GM21390 (cell line): Measurements from ENCODE around the gene ZNF232.
"Not testable (repeated sequence)": the region's sequence is repeated elsewhere in the genome, so short reads cannot be mapped to it uniquely, and the experiment has no call there.

Experiments used
- ATAC-seq: cut with Tn5 transposase; IDR thresholded peaks from one replicate; pipeline ENCODE4 v1.9.1; 2021; ENCODE audit not compliant: unreplicated experiment

Gene ZNF232

GRCh38 chr17:5130261-5130660 is 18.6 kb upstream of the ZNF232 start:
- not testable (repeated sequence) for ATAC-seq

DNA sequence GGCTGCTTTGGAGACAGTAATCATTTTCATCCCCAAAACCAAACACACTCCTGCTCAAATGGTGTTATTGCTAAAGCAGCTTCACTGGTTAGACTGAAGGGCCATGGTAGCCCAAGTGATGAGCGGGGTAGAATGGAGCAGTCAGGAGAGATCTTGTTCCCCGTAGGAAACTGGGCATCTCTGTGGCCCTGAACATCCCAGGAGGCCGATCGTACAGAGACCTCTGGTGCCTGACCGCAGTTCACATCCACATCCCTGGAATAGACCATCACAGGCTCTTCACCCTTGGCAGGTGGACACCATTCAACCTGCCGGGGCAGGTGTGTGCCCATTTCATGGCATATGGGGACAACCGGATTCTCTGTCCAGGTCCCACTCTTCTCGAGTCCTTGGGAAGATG is 18.1 kb upstream of the ZNF232 start:
- ATAC-seq: not testable (repeated sequence)

- ATAC-seq: no peak
Measured at GRCh38 chr17:5128905-5129535, 17.3 kb upstream of the ZNF232 start.

DNA sequence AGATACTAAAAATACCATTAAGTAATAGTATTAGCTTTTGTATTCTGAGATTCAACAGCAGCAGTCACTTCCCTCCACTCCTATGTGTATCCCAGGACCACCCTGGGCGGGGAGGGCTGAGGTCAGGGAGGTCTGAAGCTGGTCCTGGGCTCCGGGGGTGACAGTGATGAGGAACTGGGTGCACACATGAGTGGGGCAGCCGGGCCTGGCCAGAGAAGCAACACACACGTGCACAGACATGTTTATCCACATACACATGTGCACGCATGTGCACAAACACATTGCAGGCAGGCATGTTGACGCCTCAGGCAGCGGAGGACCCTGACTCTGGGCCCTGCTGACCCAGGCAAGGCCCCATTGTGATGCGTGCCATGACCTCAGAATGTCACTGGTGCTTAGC is 16.7 kb upstream of the ZNF232 start:
- ATAC-seq: not testable (repeated sequence)

- ATAC-seq: no peak
Measured at GRCh38 chr17:5127910-5128309, 16.2 kb upstream of the ZNF232 start.

DNA sequence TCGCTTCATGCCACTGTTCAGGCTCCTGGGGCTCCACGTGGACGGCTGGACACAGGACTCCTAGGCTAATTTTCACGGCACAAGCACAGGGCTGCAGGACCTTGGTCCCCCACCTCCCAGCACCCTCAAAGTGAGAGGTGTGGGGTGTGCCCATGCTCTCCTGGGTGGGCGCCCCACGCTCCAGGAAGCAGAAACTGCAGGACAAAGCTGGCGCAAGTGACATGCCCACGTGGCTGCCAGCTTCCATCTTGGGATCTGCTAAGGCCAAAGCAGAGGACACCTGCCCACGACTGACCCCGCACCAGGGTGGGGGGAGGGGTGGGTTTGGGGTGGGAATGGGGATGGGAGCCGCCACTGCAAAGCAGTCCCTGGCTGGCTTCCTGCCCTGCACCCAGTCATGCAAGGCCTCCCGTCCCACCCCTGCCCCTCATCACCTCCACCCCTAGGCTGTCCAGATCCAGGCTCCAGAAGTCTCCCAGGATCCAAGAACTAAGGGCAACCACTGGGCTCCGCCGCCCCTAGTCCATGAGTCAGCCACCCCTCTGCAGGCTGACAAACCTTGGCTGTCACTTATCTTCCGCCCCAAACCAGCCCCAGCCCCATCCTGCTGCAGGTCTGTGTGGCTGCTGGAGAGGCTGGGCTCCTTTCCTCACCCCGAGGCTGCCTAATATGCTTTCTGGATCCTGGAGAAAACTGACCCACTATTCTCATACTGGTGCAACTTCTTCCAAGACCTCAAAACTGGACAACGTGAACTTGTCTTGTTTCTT is 15.2 kb upstream of the ZNF232 start:
- no peak for ATAC-seq

GRCh38 chr17:5124896-5125295 is 13.2 kb upstream of the ZNF232 start:
- ATAC-seq: not testable (repeated sequence)

- not testable (repeated sequence) for ATAC-seq
Measured at GRCh38 chr17:5124125-5124760, 12.6 kb upstream of the ZNF232 start.

GRCh38 chr17:5123343-5124124 is 11.9 kb upstream of the ZNF232 start:
- ATAC-seq: no peak

DNA sequence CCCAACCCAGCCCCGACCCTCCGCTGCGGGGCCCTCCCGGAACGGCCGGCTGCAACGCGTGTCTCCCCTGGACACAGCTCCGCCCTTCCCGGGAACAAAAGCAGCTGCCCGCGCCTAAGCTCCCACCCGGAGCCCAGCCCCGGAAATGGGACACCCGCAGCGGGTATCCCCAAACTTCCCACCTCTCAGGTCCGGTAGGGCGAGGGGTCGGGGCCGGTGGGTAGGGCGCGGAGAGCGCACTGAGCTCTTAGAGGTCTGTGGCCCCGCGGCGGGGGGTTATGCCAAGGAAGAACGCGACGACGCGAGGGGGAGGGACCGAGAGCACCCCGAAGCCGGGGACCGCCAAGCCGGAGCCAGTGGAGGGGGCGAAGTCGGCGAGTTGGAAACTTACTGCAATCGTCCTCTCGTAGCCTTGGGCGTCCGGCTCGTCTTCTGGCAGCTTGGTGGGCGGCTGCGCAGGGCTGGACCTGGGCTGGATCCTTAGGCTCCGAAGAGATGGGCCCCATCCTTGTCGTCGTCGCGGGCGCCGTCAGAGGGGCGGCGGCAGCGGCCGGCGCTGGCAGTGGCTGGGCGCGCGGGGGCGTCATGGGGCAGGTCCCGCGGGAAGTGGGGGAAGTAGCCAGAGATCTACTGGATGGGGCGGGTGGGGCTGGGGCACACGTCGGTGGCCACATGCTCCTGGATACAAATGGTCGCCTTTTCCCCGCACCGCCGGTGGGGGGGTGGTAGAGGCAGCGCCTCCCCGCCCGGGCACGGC is 11.1 kb upstream of the ZNF232 start:
- no peak for ATAC-seq

DNA sequence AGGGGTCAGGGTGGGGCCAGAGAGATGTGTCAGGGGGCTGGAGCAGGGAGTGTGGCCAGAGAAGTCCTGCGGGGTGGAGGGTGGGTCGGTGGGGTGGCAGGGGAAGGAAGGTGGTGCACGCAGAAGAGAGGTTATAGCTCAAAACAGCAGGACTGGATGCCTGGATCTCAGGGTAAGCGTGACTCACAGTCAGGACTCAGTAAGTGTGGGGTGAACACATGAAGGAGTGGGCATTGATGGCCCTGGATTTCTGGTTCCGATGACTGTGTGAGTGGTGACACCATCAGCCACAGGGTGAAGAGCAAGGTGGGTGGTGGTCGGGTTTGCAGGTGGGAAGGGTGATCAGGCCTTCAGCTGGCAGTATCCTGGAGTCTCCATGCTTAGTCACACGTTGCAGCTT is 10.4 kb upstream of the ZNF232 start:
- not testable (repeated sequence) for ATAC-seq

DNA sequence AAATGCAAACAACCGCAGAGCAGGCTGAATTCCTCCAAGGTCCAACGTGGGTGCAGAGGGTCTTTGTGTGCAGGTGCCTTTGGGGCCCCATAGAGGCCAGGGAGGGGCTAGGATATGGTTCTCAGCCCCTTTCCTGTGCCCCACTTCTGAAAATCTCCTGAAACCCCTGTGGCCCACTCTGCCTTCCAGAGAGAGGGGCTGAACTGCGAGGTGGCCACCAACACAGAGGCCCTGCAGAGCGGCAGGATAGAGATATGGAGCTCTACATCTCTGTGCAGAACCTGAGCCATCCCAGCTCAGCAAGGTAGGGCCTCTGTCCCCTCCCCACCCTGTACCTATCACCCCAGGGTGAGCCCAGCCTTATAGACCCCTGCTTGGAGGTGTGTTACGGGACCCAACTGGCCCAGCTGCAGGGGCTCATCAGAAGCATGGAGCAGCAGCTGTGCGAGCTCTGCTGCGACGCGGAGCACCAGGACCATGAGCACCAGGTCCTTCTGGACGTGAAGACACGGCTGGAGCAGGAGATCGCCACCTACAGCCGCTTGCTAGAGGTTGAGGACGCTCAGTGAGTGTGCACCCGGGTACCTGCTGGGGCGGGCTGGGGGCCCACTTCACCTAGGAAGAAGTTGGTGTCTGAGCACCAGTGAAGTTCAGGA is 9.6 kb upstream of the ZNF232 start:
- no peak for ATAC-seq

DNA sequence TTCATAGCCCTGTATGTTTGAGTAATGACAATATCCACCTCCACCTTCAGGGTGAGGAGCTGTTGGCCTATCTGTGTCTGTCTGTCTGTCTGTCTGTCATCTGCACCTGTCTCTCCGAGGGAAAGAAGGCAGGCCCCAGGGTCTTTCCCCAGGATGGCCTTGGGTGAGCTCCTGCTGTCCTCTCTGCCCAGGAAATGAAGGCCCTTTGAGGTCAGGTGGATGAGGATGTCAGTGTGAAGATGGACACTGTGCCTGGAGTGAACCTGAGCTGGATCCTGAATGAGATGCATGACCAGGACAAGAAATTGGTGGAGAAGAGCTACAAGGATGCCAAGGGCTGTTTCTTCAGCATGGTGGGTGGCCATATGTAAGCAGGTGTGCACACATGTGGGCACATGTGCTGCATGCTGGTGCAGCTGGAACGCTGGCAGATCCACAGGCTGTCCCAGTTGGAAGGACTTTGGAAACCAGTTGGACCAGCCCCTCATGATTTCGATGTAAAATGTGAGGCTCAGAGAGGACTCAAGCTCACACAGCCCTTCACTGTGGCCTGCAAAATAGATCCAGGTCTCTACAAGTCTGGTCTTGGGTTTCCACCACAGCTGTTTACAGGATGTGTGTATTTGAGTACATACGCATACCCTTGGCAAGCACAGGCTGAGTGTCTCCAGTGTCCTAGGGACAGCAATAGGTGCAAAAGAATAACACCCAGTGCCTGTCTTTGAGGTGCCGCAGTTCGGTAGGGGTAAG is 8.9 kb upstream of the ZNF232 start:
- ATAC-seq: not testable (repeated sequence)

DNA sequence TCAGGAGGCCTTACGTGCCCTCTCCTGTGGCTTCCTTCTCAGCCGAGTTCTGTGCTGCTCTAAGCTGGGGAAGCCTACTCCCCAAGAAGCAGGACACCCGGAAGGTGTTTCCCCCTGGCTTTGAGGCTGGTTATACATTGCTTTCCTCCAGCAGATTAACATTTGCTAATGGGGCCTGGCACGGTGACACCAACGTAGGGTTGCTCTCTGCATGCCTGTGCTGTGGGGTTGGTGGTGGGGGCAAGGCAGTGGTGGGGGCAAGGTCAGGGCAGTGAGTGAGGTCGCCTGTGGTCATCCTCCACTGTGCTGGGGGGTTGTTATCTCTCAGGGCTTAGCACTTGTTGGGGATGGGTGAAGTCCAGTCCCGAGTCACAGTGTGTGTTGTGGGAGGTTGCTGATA is 8.4 kb upstream of the ZNF232 start:
- ATAC-seq: no peak

- ATAC-seq: no peak
Measured at GRCh38 chr17:5118219-5118618, 6.5 kb upstream of the ZNF232 start.

GRCh38 chr17:5115673-5116651 is 4.3 kb upstream of the ZNF232 start, which contains the start of gene USP6:
Gene USP6, plus strand, starts transcription at chr17:5116032. Its CDS starts 14,336 bp downstream, at chr17:5130368.
- ATAC-seq: no peak

GRCh38 chr17:5110816-5111215 is 862 bp downstream of the ZNF232 start:
- no peak for ATAC-seq

DNA sequence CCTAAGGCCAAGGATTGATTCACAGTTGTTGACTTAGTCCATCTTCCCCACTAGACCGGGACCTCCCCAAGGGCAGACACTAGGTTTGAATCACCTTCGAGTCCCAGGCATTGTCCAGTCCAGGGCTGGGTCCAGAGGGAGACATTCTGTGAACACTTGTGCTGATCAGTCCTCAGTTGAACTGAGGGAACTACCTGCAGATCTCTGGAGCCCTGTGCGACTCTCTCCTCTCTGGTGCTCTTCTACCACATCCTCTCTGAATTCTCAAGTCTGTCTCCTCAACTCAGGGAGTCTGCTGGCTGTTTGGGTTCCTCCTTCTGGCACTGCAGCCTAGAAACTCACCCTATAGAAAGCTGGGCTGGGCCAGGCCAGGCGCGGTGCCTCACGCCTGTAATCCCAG is 10.8 kb downstream of the ZNF232 start:
- ATAC-seq: no peak
